ENCODE data around the gene SCGB1D1.

Gene SCGB1D1

DNA sequence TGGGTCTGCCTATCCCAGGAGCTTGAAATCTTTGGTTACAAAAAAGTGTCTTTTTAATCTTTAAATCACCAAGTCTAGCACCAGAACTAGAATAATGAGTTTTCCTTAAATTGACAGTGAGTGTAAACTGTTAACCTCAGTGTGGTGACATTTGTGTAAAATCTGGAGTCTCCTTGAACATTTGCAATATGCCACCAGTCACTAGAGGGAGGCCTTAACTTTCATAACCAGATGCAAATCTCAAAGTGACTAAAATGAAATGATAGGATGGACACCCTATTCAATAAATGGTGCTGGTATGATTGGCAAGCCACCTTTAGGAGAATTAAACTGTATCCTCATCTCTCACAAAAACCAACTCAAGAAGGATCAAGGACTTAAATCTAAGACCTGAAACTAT, 43.7 kb downstream of the SCGB1D1 start:
- no peak for DNase-seq (ENCODE audit: low spot score)

DNA sequence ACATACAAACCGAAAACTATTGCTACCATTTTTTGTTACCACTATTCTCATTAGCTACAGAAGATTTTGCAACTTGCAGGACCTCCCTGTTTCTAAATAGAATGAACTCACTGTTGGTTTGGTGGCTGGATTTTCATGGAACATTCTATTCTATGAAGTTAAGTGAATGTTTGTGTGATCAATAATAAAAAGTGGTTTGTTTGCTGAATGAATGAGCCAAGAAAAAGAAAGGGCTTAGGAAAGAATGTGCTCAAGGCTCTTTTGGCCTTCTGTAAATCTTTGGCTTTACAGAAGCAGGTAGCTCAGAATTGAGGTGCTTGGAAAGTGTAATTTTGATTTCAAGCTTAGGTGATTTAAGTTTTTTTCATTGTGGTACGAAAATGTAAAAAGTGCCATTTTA, 46.2 kb downstream of the SCGB1D1 start:
- DNase-seq (ENCODE audit: low spot score), result no peak

GRCh38 chr11:62237499-62237898, 47.5 kb downstream of the SCGB1D1 start:
- no peak for DNase-seq (ENCODE audit: low spot score)

DNA sequence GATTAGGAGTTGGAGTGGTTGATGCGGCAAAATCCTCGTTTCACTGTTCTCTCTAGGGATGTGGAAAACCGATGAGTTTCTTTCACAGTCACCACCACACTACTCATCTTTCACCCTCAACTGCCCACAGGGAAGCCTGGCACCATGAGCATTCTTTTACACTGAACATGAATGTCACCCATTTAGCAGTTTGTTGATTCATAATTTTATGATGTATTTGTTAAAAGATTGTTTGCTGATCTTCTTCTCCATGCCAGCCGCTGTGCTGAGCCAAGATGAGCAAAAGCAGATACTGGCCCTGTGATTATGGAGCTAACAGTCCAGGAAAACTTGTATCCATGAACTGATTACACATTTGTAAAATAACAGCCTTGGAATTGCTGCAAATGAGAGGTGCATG, 48.1 kb downstream of the SCGB1D1 start:
- DNase-seq (ENCODE audit: low spot score), result no peak

DNA sequence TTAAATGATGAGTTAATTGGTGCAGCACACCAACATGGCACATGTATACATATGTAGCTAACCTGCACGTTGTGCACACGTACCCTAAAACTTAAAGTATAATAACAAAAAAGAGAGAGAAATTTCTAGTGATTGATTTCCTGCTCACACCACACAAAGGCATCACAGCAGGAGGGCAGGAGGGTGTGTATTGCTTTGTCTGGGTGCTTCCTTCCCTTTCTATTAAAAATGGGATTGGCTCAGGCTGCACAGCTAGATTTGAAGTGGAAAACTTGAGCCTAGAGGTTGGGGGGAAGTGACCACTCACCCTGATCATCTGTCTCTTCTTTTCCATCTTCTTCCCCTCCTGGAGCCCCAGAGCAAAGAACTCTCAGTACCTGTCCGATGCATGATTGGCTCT, 51.1 kb downstream of the SCGB1D1 start:
- no peak for DNase-seq (ENCODE audit: low spot score)

GRCh38 chr11:62242021-62242420, 52.0 kb downstream of the SCGB1D1 start, which contains the start of gene SCGB1D2:
Gene SCGB1D2 (plus strand): TSS chr11:62242239. CDS start chr11:62242308, 69 bp downstream.
- DNase-seq (ENCODE audit: low spot score), result no peak
